Stimulated activated CD8-positive, alpha-beta memory T cell treated with anti-CD3 and anti-CD28 coated beads, Interleukin-7, amount 100 ng/mL, for 48 hours (primary cell): Measurements from ENCODE around the gene PIP5K1B.

ENCODE experiments used
- DNase-seq, 2 donors: peaks; one replicate each; pipeline ENCODE4 v3.0.0-alpha.2; 2020; ENCODE audit warnings: low read depth in 1 of 2; ENCODE audit errors: extremely low read depth in 1 of 2

Gene PIP5K1B

DNA sequence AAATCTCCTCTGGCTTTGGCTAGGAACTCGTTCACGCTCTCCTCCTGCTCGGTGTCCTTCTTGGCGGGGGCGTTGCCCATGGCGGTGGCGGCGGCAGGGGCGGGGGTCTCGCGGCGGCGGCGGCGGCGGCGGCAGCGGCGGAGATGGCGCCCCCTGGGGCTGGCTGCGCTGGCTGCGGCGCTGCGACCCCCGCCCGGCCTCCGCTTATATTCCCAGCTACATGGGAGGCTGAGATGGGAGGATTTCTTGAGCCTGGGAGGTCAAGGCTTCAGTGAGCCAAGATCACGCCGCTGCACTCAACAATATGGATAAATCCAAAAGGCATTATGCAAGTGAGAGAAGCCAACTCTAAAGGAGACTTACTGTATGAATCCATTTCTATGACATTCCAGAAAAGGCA is 309.0 kb downstream of the PIP5K1B start, which contains the start of gene PRKACG:
TSS of gene PRKACG (minus strand) at position 101 of the 400 bp plus-strand sequence. CDS start at position 80, 21 bp downstream.
- DNase-seq: no peak

DNA sequence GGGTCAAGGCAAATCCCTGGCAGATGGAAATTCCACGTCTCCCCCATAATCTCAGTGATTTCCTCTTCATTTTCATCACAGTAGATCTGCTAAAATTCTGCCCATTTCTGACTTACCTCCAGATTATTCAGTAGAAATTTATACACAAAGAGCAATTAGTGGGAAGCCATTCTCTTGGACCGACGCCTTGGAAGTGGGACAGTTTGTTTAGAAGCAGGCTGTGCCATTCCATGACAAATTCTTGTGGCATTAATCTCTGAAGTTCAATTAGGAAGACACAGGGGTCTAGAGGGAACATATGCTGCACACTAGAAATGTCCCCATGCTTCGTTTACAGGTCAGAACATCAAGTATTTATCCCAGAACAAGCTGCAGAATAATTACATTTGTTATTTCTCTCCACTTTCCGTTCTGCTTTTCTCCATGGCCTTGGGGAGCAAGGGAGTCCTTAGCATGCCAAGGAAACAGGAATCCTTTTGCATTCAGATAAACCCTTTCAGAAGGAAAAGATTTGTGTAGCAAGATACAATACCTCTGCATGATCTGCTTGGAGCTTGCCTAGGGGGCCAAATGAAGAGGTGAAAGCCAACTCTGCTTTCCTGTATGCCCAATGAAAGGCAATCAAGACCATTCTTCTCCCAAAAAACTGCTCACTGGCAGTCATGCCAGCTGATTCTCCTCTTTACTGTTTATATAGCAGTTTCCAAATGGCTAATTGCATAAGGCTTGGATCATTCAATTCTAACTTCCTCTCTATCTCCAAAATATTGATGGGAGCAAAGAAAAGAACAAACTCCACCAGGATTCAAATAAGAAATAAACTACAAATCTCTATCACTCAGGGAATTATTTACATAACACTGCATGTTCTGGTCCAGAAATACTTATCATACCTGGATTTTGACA is 311.4 kb downstream of the PIP5K1B start:
- DNase-seq: no peak

DNA sequence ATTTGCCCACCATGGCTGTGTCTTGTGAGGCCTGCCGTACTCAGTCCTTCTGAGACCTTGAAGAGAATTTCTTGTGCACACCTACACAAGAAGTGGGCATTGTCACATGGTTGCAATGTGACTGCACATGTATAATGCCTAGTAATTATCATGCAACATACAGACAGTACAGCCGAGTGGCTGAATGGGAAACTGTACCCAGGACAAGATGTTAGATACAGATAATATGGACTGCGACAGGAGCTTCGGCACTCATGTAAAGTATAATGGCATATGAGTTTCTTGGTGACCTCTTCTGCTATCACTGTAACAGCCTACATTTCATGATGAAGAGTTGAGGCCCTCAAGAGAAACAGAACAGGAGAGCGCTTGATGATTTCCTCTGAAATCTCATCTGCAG is 313.7 kb downstream of the PIP5K1B start:
- no peak for DNase-seq

DNA sequence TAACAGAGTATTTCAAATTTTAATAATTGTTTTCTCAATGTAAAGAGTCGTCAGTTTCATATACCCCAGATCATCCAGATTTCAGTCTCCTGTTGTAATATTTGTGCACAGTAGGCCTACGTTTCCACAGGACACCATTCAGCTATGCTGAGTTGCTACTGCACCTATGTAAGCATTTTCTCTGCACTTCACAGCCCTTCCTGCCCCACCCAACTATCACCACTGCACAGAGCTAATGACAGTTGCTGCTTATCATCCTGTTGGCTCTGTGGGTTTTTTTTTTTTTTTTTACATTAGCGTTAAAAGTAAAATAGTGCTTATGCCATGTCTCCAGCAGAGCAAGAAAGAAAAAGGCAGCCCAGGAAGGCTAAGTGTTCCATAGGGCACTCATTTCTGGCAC is 314.8 kb downstream of the PIP5K1B start:
- DNase-seq: no peak

DNA sequence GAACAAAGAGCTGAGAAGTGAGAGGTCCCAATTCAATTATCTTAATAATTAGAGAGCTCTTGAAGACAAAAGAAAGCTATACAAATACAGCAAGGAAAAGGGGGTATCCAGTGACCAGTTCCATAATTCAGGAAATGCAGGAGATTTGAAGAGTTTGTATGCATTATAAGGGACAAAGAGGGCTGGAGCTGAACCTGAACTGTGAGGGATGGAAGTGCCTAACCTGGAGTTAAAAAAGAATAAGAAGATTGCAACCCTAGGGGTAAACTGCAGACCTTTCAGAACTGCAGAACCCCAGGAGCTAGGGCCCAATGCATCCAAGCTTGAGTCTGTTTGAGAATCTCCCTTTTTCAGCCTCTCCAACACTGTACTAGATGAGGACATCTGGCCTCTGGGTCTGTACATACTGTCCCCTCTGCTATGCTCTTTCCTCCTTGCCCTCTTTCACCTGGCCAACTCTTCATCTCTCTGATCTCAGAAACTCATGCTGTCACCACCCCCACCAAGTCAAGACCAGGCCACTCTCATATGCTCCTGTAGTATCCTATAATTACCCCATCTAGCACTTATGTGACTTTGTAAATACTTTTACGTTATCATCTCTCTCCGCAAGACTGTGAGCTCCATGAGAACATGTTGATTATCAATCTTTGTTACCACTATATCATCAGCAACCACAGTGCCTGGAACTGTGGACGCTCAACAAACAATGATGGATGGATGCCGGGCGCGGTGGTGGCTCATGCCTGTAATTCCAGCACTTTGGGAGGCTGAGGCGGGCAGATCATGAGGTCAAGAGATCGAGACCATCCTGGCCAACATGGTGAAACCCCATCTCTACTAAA is 315.5 kb downstream of the PIP5K1B start:
- no peak for DNase-seq

DNA sequence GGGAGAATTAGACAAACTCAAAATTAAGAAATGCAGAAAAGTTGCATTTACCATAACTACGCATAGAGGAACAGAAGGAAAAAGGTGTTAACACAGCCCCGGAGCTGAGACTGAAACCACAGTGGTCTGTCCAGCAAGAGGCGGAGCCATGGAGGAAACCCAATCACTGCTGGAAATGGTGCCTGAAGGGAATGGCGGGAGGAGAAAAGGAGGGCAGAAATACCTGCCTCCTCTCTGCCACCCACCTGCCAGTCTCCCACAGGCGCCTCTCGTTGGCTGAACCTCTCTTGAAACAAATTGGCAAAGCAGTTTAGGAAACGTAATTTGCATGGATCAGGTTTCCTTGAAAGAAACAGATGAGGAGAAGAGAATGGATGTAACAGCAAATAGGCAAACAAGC is 318.6 kb downstream of the PIP5K1B start:
- DNase-seq: no peak

- DNase-seq: no peak
Observed at GRCh38 chr9:69027355-69028097, 322.5 kb downstream of the PIP5K1B start.

- DNase-seq: peak in 1 of 2 donors; percentile 13
Observed at GRCh38 chr9:69028754-69029153, 323.7 kb downstream of the PIP5K1B start.

DNA sequence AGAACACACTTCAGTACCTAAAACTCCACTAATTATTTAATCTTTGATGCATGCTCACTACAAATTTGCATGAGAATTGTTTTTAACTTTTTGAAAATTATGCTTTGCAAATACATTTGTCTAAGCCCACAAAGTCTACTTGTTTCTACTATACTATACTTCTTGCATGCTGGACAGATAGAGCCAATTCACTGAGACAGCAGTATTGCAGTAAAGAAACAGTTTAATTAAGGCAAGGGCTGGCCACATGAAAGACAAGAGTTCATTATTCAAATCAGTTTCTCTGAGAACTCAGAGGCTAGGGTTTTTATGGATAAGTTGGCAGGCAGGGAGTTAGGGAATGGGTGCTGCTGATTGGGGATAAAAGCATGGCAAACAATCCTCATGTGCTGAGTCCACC is 324.5 kb downstream of the PIP5K1B start:
- DNase-seq: no peak

DNA sequence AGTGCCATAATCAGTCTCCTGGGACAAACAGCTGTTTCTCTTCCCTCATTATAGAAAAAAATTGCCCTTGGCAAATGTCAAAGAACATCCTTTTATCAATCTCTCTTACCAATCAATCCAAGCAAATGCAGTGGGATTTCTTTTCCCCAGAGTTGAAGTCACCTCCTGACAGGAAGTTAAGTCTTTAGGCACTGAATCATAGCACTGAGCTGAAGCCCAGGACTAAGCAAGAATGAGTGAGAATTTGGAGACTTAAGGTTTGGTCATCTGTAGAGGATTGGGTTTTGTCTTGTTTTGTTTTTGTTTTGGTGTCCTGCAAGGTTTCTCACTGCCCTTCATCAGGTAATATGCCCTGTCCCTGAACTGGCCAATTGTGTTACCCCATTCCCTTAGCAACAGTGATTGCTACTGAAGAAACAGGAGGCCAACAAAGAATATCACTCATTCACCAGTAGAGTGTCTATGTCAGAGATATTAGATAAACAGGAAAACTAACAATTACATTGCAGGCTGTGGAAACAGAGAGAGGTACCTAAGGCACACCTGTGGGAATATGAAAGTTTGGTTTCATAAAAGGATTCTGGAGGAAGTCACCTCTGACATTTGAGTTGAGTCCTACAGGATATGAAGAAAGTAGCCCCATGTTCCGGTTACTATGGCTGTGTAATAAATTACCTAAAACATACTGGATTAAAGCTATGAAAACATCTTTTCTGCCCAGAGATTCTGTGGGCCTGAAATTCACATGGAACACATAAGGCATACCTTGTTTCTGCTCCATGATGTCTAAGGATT is 326.0 kb downstream of the PIP5K1B start:
- no peak for DNase-seq

DNA sequence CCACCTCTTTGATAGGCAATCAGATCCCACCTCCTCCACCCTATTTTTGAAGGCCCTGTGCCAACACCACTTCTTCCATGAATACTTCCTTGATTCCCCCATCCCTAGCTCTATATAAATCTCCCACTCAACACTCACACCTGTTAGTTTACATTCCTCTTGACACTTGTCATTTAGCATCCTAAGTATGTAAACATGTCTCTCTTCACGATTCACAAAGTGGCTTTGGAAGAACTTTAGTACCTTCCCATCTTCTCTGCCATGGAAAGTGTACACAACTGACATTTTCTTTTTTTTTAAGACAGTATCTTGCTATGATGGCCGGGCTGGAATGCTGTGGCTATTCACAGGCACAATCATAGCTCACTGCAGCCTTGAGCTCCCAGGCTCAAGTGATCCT is 329.0 kb downstream of the PIP5K1B start:
- no peak for DNase-seq

DNA sequence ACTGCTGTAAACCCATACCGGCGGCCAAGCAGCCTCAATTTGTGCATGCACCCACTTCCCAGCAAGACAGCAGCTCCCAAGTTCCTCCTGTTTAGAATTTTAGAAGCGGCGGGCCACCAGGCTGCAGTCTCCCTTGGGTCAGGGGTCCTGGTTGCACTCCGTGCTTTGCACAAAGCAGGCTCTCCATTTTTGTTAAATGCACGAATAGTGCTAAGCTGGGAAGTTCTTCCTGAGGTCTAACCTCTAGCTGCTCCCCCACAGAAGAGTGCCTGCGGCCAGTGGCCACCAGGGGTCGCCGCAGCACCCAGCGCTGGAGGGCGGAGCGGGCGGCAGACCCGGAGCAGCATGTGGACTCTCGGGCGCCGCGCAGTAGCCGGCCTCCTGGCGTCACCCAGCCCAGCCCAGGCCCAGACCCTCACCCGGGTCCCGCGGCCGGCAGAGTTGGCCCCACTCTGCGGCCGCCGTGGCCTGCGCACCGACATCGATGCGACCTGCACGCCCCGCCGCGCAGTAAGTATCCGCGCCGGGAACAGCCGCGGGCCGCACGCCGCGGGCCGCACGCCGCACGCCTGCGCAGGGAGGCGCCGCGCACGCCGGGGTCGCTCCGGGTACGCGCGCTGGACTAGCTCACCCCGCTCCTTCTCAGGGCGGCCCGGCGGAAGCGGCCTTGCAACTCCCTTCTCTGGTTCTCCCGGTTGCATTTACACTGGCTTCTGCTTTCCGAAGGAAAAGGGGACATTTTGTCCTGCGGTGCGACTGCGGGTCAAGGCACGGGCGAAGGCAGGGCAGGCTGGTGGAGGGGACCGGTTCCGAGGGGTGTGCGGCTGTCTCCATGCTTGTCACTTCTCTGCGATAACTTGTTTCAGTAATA is 330.6 kb downstream of the PIP5K1B start, which contains the start of gene FXN:
TSS of gene FXN (plus strand) at position 315 of the 871 bp plus-strand sequence. CDS start at position 346, 31 bp downstream.
- peak; percentile 61 to 64 for DNase-seq

DNA sequence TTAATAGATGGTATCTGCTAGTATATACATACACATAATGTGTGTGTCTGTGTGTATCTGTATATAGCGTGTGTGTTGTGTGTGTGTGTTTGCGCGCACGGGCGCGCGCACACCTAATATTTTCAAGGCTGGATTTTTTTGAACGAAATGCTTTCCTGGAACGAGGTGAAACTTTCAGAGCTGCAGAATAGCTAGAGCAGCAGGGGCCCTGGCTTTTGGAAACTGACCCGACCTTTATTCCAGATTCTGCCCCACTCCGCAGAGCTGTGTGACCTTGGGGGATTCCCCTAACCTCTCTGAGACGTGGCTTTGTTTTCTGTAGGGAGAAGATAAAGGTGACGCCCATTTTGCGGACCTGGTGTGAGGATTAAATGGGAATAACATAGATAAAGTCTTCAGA is 331.3 kb downstream of the PIP5K1B start:
- DNase-seq: no peak

DNA sequence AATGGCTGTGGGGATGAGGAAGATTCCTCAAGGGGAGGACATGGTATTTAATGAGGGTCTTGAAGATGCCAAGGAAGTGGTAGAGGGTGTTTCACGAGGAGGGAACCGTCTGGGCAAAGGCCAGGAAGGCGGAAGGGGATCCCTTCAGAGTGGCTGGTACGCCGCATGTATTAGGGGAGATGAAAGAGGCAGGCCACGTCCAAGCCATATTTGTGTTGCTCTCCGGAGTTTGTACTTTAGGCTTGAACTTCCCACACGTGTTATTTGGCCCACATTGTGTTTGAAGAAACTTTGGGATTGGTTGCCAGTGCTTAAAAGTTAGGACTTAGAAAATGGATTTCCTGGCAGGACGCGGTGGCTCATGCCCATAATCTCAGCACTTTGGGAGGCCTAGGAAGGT is 331.8 kb downstream of the PIP5K1B start:
- DNase-seq: no peak

DNA sequence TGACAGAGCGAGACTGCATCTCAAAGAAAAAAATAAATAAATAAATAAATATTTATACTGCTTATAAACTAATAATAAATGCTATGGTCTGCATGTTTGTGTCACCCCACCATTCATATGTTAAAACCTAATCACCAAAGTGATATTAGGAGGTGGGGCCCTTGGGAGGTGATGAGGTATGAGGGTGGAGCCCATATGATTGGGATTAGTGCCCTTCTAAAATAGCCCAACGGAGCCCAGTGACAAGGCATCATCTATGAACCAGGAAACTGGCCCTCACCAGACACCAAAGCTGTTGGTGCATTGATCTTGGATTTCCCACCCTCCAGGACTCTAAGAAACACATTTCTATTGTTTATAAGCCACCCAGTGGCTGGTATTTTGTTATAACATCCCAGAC is 335.6 kb downstream of the PIP5K1B start:
- no peak for DNase-seq

DNA sequence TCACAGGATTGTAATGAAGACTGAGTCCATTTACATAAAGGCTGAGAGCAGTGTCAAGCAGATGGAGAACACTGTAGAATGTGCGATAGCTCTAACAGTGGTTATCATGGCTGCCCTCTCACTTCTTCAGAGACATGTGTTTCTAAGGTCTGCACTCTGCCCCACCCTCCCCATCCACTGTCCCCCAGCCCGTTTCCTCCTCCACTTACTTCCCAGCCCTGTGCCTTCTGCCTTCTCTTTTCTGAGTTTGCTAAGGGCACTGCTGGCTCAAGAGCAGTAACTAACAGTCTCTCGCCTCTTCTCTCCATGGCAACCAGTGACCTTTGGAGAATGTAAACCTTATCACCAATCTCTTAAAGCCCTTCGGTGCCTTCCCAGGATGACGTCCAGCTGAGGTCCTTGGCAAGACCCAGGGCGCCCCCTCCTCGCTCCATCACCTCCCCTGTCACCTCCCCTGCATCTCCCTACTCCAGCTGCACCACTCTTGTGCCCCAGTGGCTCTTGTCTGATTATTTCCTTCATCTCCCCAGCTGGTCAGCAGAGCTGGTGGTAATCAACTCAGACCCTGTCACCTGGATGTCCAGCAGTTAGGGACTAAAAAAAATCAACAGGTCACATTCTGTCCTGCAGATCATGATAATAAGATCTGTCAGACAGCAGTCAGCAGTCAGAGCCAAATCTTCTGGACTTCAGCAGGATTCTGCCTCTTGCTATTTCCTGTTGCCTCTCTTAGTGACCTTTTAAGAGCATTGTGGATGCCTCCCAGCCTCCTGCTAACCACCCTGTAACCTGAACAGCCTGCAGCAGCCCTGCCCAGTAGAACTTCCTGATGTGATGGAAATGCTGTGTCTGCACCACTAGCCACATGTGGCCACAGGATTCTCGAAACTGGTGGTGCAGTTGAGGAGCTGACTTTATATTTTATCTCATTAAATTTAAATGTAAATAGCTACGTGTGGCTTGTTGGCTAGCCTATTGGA is 339.5 kb downstream of the PIP5K1B start:
- DNase-seq: no peak

GRCh38 chr9:69045821-69046220 is 340.8 kb downstream of the PIP5K1B start:
- DNase-seq: no peak

GRCh38 chr9:69046723-69047122 is 341.7 kb downstream of the PIP5K1B start:
- no peak for DNase-seq
